PC-3 (cell line): Measurements from ENCODE around the gene PTPRH.

Experiments
- CTCF ChIP-seq: fragments of 300-600 bp; sonication (generic); conservative IDR thresholded peaks from 2 replicates; pipeline ENCODE4 v1.5.1; 2017; ENCODE audit warnings: antibody characterized with exemption, low read depth, mild to moderate bottlenecking, low read length
- EZH2 ChIP-seq: fragments of 300-600 bp; sonication (generic); IDR thresholded peaks from one replicate; pipeline ENCODE4 v1.6.1; 2017; ENCODE audit warnings: antibody characterized with exemption, mild to moderate bottlenecking, low read length; ENCODE audit not compliant: unreplicated experiment
- EZH2phosphoT487 ChIP-seq: fragments of 300-600 bp; sonication (generic); IDR thresholded peaks from 2 replicates; pipeline ENCODE4 v1.6.1; 2018; ENCODE audit warnings: mild to moderate bottlenecking, antibody characterized with exemption, low read length, borderline replicate concordance

DNA sequence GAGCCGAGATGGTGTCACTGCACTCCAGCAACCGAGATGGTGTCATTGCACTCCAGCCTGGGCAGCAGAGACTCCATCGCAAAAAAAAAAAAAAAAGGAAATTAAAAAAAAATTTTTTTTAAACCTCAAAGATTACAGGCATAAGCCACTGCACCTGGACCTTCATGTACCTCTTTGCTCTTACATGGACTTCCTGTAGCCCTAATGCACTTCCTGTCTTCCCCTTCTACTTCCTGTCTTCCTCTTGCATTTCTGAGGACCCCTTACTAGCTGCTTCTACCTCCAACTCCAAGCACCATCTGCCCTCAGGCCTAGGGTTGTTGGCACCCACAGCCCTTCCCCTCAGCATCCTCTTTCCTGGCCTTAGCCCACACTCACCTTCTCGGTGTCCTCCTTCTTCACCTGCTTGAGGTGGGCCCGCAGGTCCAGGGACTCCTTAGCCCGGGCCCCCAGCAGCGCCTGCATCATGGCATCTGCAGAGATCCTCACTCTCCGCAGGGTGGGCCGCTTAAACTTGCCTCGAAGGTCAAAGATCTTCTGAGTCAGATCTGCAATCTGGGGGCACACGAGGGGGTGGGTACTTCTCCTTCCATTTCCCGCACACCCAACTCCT lies 55.5 kb downstream of the PTPRH start:
- TF ChIP-seq CTCF (no peak), EZH2phosphoT487 (no peak), EZH2 (no peak)
